K562 (cell line): ENCODE measurements around the gene IDH3G. TPM values are rescaled to one million over a fixed set of nuclear protein-coding genes. Genes with fewer than 3 reads are reported as not detected.
A peak's percentile ranks its signal among the peaks of the same experiment; 100 is the strongest.

Experiments used
- ATAC-seq: fragments of 200-7000 bp; cut with Tn5 transposase; 3 replicates; pipeline ENCODE4 v1.9.1; 2020; ENCODE audit warnings: moderate library complexity
- BruUV-seq: library from RNA; stranded (reverse); fragments of 400-500 nt; replicated peaks from 2 replicates; lab custom pipeline; 2021; lab: Mats Ljungman, UMichigan
- CTCF ChIA-PET: fragments of 300-600 bp; formaldehyde crosslinking; extraction: SDS; loops from one replicate; lab custom pipeline; 2021; ENCODE audit warnings: low intra/inter-chr PET ratio; lab: Yijun Ruan, JAX
- POLR2A ChIA-PET: fragments of 300-600, 350-650 bp; sonication (Branson Sonifier 250); formaldehyde crosslinking; extraction: SDS; loops from one replicate; lab custom pipeline; 2021; ENCODE audit warnings: antibody characterized with exemption, inconsistent platforms; lab: Yijun Ruan, JAX
- DNase-seq, 4 experiments: peaks; one replicate each; pipeline versions ENCODE4 v3.0.0 to v3.0.0-alpha.2; 2011 to 2018; ENCODE audit warnings: low spot score in 3 of 4, mixed read lengths in 3 of 4; ENCODE audit errors: extremely low read depth in 1 of 4
- FAIRE-seq: peaks from 2 replicates; lab custom pipeline; 2011; peaks lifted over from hg19 to GRCh38; lab: Jason Lieb, UNC
- H2AFZ ChIP-seq: 2 replicates; pipeline ENCODE4 v1.6.0; 2011; ENCODE audit warnings: low read depth, low read length, control low read depth, inconsistent platforms
- H3K27ac ChIP-seq: fragments of 200-600 bp; 3 replicates; pipeline ENCODE4 v1.8.0; 2011; ENCODE audit warnings: low read depth, mild to moderate bottlenecking, control low read depth, inconsistent platforms, low read length, moderate library complexity, mixed read lengths; ENCODE audit errors: extremely low read depth
- H3K27me3 ChIP-seq, 2 experiments: fragments of 300-600 bp in 1 of 2; 2 replicates in 1 of 2; 3 replicates in 1 of 2; pipeline versions ENCODE4 v1.6.0 to v1.8.0; 2011; ENCODE audit warnings: inconsistent platforms in 2 of 2, low read length in 2 of 2, mild to moderate bottlenecking in 1 of 2, mixed read lengths in 1 of 2, moderate library complexity in 1 of 2; ENCODE audit not compliant: control insufficient read depth in 2 of 2, insufficient read depth in 2 of 2
- H3K36me3 ChIP-seq: fragments of 300-600 bp; 3 replicates; pipeline ENCODE4 v1.8.0; 2011; ENCODE audit warnings: mild to moderate bottlenecking, low read length, inconsistent platforms; ENCODE audit not compliant: control insufficient read depth, insufficient read depth
- H3K4me1 ChIP-seq, 2 experiments: fragments of 200-600 bp in 1 of 2; replicated peaks in 1 of 2; 2 replicates in 1 of 2; 3 replicates in 1 of 2; pipeline versions ENCODE4 v1.5.1 to v1.8.0; 2011; ENCODE audit warnings: inconsistent platforms in 2 of 2, low read length in 2 of 2, mild to moderate bottlenecking in 1 of 2, mixed read lengths in 1 of 2, moderate library complexity in 1 of 2; ENCODE audit not compliant: control insufficient read depth in 2 of 2, insufficient read depth in 2 of 2
- H3K4me2 ChIP-seq: 2 replicates; pipeline ENCODE4 v1.6.1; 2011; ENCODE audit warnings: low read length, control low read depth, inconsistent platforms, mixed read lengths; ENCODE audit not compliant: insufficient read depth
- H3K4me3 ChIP-seq: fragments of 200-600 bp; sonication (generic), shearing (Covaris generic); 2 replicates; pipeline ENCODE4 v1.5.1; 2016; ENCODE audit warnings: control low read depth, inconsistent platforms
- H3K79me2 ChIP-seq: fragments of 200-600 bp; 3 replicates; pipeline ENCODE4 v1.8.0; 2011; ENCODE audit warnings: low read length, inconsistent platforms; ENCODE audit not compliant: control insufficient read depth, insufficient read depth
- H3K9ac ChIP-seq, 2 experiments: 2 replicates each; pipeline versions ENCODE4 v1.6.0 to v1.6.1; 2011; ENCODE audit warnings: low read depth in 2 of 2, low read length in 2 of 2, control low read depth in 1 of 2, inconsistent platforms in 1 of 2, mild to moderate bottlenecking in 1 of 2, mixed read lengths in 1 of 2; ENCODE audit not compliant: insufficient read depth in 1 of 2
- H3K9me1 ChIP-seq: one replicate; pipeline ENCODE4 v1.6.0; 2011; ENCODE audit warnings: inconsistent platforms, mild to moderate bottlenecking, low read length, moderate library complexity; ENCODE audit not compliant: control insufficient read depth, insufficient read depth
- H3K9me3 ChIP-seq: replicated peaks from 2 replicates; pipeline ENCODE4 v1.5.1; 2011; ENCODE audit warnings: low read depth, low read length, inconsistent platforms; ENCODE audit not compliant: control insufficient read depth, insufficient read depth
- H4K20me1 ChIP-seq: replicated peaks from 2 replicates; pipeline ENCODE4 v1.6.1; 2011; ENCODE audit warnings: low read length, inconsistent platforms, mixed read lengths; ENCODE audit not compliant: control insufficient read depth, insufficient read depth
- FIP1L1 ChIP-seq: fragments of 200-400 bp; formaldehyde crosslinking; IDR thresholded peaks from 2 replicates; pipeline ENCODE4 v1.6.1; 2018; ENCODE audit warnings: mild to moderate bottlenecking, low read depth, low read length; ENCODE audit not compliant: poor library complexity, severe bottlenecking
- HDAC2 ChIP-seq: fragments of 450-650 bp; IDR thresholded peaks from 2 replicates; pipeline ENCODE4 v1.6.1; 2016; ENCODE audit warnings: mild to moderate bottlenecking
- NR1H2 ChIP-seq: sonication (generic); formaldehyde crosslinking; IDR thresholded peaks from 2 replicates; pipeline ENCODE4 v1.4.0; 2020; ENCODE audit warnings: mild to moderate bottlenecking, missing genetic modification reagents
- POLR2G ChIP-seq: fragments of 200-400 bp; formaldehyde crosslinking; IDR thresholded peaks from 2 replicates; pipeline ENCODE4 v1.6.1; 2017; ENCODE audit warnings: low read depth, mild to moderate bottlenecking, antibody characterized with exemption, low read length, moderate library complexity
- RBFOX2 ChIP-seq: fragments of 200-400 bp; formaldehyde crosslinking; IDR thresholded peaks from 2 replicates; pipeline ENCODE4 v1.6.1; 2017; ENCODE audit warnings: low read depth, mild to moderate bottlenecking, low read length, moderate library complexity
- ZBTB33 ChIP-seq: sonication (generic); formaldehyde crosslinking; IDR thresholded peaks from 2 replicates; pipeline ENCODE4 v1.8.1; 2023; ENCODE audit warnings: mild to moderate bottlenecking, missing genetic modification reagents
- WGBS: fragments of 100-300 bp; shearing (Covaris generic); methylation state at CpG from one replicate; pipeline ENCODE4 v1.1.6; 2016; ENCODE audit warnings: low coverage, mixed read lengths; ENCODE audit not compliant: insufficient coverage; ENCODE audit errors: missing lambda C conversion rate; 5-methylcytosine and 5-hydroxymethylcytosine counted together
- in situ Hi-C: fragments of 300-500 bp; cut with MboI; formaldehyde crosslinking; loops from 4 replicates; pipeline ENCODE4 v1.15.0; 2018; ENCODE audit warnings: inconsistent platforms, mixed read lengths
- intact Hi-C: fragments of 100-400 bp; cut with micrococcal nuclease; formaldehyde crosslinking; loops from 2 replicates; pipeline ENCODE4 v1.14.2; 2022
- polyA plus RNA-seq, 8 experiments: library from polyadenylated mRNA; depleted of rRNA in 4 of 8; stranded (reverse) in 5 of 8; unstranded in 3 of 8; fragments of >200 nt; fragmentation: Nextera tagmentation in 2 of 8; fragmentation: Illumina TruSeq in 1 of 8; extraction: Ambion mirVana in 2 of 8; extraction: Trizol in 1 of 8; gene quantifications; 2 replicates each; pipeline versions ENCODE4 v1.2.1 to v1.2.3, GENCODE V29; 2011 to 2014; ENCODE audit warnings: inconsistent platforms in 1 of 8, missing spikeins in 1 of 8
- total RNA-seq, 7 experiments: library from RNA; depleted of rRNA in 6 of 7; stranded (reverse); fragments of >200 nt in 6 of 7; fragmentation: Illumina TruSeq in 2 of 7; extraction: Trizol in 2 of 7; gene quantifications; 2 replicates each; pipeline versions ENCODE4 v1.2.1 to v1.2.3, GENCODE V29; 2011 to 2021; ENCODE audit warnings: low replicate concordance in 1 of 7

Gene IDH3G
- total and polyA plus RNA-seq, 9 of the 15 experiments (the other 6 are each of a cell fraction or from before 2014, with no cell fraction given): 24.3 to 72.5 (median 37.9) TPM

- Histone ChIP-seq H3K9me3 (no peaks in the 10 kb centered on the region), H3K4me2 (no peak overlapping the region)
- no peak for FAIRE-seq
- peak; percentile 21; the same call in 1 of the 2 replicates for TF ChIP-seq RBFOX2
- TF ChIP-seq ZBTB33 (CRISPR knock-in tag): 0 out of 2 replicates have a peak, but pooled peaks have one; percentile 31
- no peak for TF ChIP-seq NR1H2 (CRISPR knock-in tag)
- TF ChIP-seq POLR2G: peak; percentile 11; the same call in 1 of the 2 replicates
- TF ChIP-seq FIP1L1: peak; percentile 16
- no peak for TF ChIP-seq HDAC2
- TF ChIP-seq, all 486 proteins: peak for 4
- 97% methylated on average over 15 of the region's 24 CpGs for WGBS
- ChIA-PET CTCF (no interaction called here), POLR2A (interaction anchor here (1.3 kb wide), 1 partner anchor 11 kb away, joined by 3 read pairs; the partner anchor contains the start of genes IDH3G and SSR4)
- H4K20me1 ChIP-seq: no peaks in the 10 kb centered on the region
- no peaks in the 10 kb centered on the region for H3K27me3 ChIP-seq
- no TSS peak for BruUV-seq
- H3K27ac ChIP-seq: no peak overlapping the region
- no peak overlapping the region for H3K9ac ChIP-seq
- no peak overlapping the region for H2AFZ ChIP-seq
- peaks cover 41% of the 10 kb centered on the region; the same call in 2 of the 3 replicates for H3K36me3 ChIP-seq
- no peak for DNase-seq
- H3K79me2 ChIP-seq: no peaks in the 10 kb centered on the region
- ATAC-seq: no peak
- H3K9me1 ChIP-seq: peaks cover 3% of the 10 kb centered on the region
- intact Hi-C loops: no loop called here
- in situ Hi-C loops: no loop called here
- peaks cover 0 to 57% of the 10 kb centered on the region in 2 experiments; a peak in 2 of 5 replicates for H3K4me1 ChIP-seq
- H3K4me3 ChIP-seq: no peak overlapping the region
Observed at GRCh38 chrX:153783378-153784013, 10.7 kb downstream of the IDH3G start.
